NCI-H2171 (cell line): ENCODE measurements around the gene LPP.

Experiments
- DNase-seq: peaks from one replicate; lab custom pipeline; 2025; lab: John Stamatoyannopoulos, UW

The LPP gene

GRCh38 chr3:188473591-188474288 lies 319.8 kb downstream of the LPP start:
- DNase-seq, result no peak

- no peak for DNase-seq
Observed at GRCh38 chr3:188476935-188477334, 323.0 kb downstream of the LPP start.

- no peak for DNase-seq
Observed at GRCh38 chr3:188480011-188480410, 326.1 kb downstream of the LPP start.

DNA sequence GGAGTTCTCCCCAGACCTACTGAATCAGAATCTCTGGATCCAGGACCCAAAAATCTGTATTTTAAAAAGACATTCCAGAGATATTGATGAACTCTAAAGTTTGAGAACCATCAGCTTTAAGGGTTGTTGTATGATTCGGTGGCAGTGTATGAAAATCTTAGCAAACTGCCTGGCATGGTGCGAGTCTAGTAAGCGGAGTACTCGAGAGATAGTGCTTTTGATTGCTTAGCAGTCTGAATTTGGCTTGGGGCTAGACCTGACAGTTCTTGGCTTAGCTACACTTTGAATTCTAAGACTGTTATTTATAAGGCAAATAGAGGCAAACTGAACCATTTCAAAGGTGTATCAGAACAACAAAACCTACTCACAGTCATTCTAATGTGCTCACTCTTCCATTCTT lies 329.0 kb downstream of the LPP start:
- DNase-seq, result no peak

- no peak for DNase-seq
Observed at GRCh38 chr3:188486126-188486525, 332.2 kb downstream of the LPP start.

DNA sequence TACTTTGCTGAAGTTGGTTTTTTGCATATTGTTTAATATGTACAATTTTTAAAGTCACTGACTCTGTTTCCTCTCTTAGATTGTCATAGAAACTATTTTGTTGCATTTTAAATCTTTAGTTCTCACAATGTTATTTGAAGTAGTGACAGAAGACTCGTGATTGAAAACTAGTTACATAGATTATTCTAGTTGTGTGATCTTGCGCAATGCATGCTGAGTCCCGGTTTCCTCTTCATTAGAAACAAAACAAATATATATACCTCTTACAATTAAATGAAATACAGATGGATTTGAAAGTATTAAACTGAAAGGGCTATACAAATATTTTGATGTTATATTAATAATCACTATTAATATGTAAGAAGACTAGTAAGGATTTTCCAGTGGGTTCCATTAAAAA lies 333.0 kb downstream of the LPP start:
- no peak for DNase-seq

GRCh38 chr3:188487652-188488051 lies 333.7 kb downstream of the LPP start:
- no peak for DNase-seq

- no peak for DNase-seq
Observed at GRCh38 chr3:188488801-188489200, 334.8 kb downstream of the LPP start.

- DNase-seq, result no peak
Observed at GRCh38 chr3:188489639-188490405, 335.9 kb downstream of the LPP start.

- DNase-seq, result no peak
Observed at GRCh38 chr3:188490416-188490815, 336.5 kb downstream of the LPP start.

DNA sequence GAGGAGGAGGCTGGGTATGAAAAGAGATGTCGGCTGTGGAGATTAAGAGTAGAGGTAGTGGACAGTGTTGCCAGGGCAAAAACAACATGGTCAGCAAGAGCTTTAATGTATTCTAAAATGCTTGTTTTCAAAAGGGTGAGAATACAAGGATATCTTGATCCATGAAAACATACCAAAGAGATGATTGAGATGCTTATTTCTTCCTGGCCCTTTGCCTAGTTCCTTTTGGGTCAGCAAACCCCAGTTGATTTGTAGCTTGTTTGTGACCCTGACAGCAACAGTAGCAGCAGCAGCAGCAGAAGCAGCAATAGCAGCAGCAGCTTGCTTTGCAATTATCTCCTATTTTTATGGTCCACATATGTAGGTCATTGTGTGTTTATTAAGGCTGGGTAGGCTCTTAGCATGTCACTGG lies 337.3 kb downstream of the LPP start:
- no peak for DNase-seq

GRCh38 chr3:188496390-188496789 lies 342.4 kb downstream of the LPP start:
- no peak for DNase-seq

GRCh38 chr3:188497021-188497420 lies 343.1 kb downstream of the LPP start:
- DNase-seq, result no peak

DNA sequence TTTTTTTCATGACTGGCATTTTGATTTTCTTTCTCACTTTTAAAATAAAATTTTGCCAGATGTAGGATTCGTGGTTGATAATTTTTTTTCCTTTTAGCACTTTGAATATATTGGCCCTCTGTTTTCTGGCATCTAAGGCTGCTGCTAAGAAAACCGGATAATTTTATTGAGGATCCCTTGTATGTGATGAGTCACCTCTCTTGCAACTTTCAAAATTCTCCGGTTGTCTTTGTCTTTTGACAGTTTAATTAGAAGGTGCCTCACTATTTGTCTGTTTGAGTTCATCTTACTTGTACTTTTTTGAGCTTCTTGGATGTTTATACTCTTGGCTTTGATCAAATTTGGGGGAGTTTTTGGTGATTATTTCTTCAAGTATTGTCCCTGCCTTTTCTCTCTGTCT lies 349.7 kb downstream of the LPP start:
- DNase-seq, result no peak

- no peak for DNase-seq
Observed at GRCh38 chr3:188505151-188505550, 351.2 kb downstream of the LPP start.

- no peak for DNase-seq
Observed at GRCh38 chr3:188505911-188506310, 352.0 kb downstream of the LPP start.

DNA sequence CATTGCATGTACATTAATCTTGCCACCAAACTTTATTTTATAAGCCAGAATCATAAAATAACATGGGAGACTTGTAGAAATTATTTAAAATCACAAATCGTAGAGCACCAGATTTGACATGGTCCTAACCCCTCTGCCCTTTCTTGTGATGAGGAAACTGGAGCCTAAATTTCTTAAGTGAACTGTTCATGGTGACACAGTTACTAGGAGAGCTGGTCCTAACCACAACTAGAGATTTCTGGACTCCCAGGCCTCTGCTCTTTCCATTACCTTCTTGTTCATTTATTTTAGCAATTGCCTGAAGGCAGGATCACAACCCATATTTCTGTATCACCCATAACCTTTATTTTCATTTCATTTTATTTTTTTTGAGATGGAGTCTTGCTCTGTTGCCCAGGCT lies 352.5 kb downstream of the LPP start:
- no peak for DNase-seq

GRCh38 chr3:188507244-188507720 lies 353.3 kb downstream of the LPP start:
- DNase-seq, result no peak

DNA sequence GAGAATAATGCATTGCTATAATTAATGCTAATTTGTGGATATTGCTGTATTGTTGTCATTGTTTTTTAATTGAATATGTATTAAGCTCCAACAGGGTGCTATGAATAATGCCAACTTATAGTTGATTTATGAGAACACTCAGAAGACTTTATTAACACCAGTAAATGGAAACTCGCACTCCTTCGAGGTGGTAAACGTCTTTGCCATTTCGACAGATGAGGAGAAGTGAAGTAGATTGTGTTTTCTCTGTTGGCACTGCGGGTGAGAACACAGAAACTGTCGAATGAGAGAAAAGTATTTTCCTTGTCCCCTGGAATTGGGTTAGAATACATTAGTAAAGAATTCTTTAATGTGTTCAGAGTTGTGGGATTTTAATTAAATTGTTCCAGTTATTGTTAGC lies 354.5 kb downstream of the LPP start:
- DNase-seq, result no peak

GRCh38 chr3:188509316-188509715 lies 355.4 kb downstream of the LPP start:
- no peak for DNase-seq

GRCh38 chr3:188510366-188510765 lies 356.4 kb downstream of the LPP start:
- no peak for DNase-seq

GRCh38 chr3:188513662-188514328 lies 359.8 kb downstream of the LPP start:
- no peak for DNase-seq

- no peak for DNase-seq
Observed at GRCh38 chr3:188516515-188516914, 362.6 kb downstream of the LPP start.
